ENCODE data around the gene NCF4.

NCF4 gene

DNA sequence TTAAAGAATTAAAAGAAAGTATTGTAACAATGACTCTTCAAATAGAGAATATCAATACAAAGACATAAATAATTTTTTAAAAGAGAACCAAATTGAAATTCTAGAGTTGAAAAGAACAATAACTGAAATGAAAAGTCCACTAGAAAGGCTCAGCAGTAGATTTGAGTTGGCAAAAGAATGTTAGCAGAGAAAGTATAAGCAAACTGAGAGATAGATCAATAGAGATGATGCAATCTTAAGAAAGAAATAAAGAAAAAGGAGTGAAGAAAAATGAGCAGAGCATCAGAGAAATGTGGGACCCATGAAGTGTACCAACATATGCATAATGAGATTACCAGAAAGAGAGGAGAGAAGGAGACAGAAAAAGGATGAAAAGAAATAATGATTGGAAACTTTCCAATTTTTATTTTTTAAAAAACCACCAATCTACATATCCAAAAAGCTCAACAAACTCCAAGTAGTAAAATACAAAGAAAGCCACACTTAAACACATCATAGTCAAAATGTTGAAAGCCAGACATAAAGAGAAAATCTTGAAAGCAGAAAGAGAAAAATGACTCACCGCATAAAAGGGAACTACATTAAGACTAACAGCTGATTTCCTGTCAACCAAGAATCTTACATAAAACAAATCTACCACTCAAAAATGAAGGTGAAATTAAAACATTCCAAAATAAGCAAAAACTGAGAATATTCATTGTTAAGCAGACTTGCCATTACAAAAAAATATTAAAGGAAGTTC lies 20.9 kb downstream of the NCF4 start:
- TF ChIP-seq, protein P1, sequence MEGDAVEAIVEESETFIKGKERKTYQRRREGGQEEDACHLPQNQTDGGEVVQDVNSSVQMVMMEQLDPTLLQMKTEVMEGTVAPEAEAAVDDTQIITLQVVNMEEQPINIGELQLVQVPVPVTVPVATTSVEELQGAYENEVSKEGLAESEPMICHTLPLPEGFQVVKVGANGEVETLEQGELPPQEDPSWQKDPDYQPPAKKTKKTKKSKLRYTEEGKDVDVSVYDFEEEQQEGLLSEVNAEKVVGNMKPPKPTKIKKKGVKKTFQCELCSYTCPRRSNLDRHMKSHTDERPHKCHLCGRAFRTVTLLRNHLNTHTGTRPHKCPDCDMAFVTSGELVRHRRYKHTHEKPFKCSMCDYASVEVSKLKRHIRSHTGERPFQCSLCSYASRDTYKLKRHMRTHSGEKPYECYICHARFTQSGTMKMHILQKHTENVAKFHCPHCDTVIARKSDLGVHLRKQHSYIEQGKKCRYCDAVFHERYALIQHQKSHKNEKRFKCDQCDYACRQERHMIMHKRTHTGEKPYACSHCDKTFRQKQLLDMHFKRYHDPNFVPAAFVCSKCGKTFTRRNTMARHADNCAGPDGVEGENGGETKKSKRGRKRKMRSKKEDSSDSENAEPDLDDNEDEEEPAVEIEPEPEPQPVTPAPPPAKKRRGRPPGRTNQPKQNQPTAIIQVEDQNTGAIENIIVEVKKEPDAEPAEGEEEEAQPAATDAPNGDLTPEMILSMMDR (IDR thresholded peaks at IDR 0.05), result no peak
- H3K4me3 ChIP-seq, result no peak overlapping the region
- DNase-seq (ENCODE audit: low spot score), result no peak
- H3K27ac ChIP-seq, result no peak overlapping the region

DNA sequence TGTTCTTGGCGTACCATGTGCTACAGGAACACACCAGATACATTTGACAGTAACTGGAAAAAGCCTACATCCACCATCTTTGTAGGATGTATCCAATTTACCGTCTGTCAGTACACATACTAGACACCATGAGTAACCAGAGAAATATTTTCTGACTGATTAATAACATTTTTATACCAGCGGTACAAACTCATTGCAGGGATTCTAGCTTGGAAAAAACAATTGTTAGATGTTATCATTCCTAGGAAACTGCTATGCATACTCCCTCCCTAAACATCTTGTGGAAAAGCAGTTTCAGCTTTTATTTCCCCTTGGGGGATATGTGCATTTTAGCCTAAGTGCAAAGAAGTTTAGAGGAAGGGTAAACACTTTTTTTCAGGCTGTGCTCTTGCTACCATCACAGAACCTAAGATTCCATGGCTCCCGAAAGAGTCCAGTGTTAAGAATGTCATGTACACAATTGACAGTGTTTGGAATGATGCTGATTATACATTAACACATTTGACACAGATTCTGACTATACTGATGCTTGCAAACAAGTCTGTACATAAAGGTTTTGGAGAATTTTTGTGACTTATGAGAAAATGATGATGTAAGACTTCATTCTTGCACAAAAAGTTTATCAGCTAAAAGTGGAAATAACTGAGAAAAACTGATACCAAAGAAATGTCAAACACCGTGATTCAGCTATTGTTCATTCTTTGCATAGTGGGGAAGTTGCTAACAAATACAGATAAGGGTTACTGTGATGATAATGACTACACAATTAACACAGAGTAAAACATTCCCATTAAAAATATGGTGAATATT lies 23.7 kb downstream of the NCF4 start:
- H3K4me3 ChIP-seq, result no peak overlapping the region
- no peak overlapping the region for H3K27ac ChIP-seq
- TF ChIP-seq, protein P1 (IDR thresholded peaks at IDR 0.05), result no peak

DNA sequence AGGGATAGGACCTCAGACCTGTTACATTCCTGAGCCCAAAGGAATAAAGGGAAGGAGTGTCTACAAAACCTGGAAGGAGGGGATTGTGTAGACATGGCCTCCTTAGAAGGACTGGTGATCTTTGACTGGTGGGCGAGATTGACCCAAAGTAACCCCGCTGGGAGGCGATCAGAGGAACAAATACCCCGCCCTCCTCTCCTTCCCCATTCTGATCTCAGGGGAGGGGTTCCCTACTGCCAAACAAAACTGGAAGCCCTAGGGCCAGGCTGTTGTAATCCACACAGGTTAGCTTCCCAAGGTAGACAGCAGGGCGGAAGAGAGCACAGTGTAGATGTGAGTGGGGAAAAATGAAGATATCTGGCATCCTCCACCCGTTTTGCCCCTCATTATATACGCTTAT lies 24.7 kb downstream of the NCF4 start:
- Histone ChIP-seq H3K27ac (no peak overlapping the region), H3K4me3 (no peak overlapping the region)
- TF ChIP-seq, protein P1 (IDR thresholded peaks at IDR 0.05), result no peak
- no peak for DNase-seq (ENCODE audit: low spot score)

More for the DNA sequence above, 23.7 kb downstream of the NCF4 start:
- DNase-seq (ENCODE audit: low spot score), result no peak

DNA sequence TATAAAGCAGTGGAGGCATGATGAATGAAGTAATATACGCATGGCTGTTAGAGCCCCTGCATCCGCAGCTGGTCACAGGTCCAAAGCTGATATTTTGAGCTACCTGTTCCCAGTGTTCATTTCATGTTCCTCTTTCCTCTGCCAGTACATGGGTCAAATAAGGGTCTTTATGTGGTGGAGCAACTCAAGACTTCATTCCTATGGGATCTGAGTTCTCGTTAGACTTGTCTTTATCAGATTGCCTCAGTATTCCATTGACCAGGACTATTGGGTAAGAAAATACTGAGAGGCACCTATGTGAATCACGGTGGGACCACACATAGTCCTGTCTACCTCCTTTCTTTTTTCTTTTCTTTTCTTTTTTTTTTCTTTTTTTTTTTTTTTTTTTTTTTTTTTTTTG lies 25.2 kb downstream of the NCF4 start:
- H3K4me3 ChIP-seq, result no peak overlapping the region
- DNase-seq (ENCODE audit: low spot score), result no peak
- TF ChIP-seq, protein P1 (IDR thresholded peaks at IDR 0.05), result no peak
- H3K27ac ChIP-seq, result no peak overlapping the region

DNA sequence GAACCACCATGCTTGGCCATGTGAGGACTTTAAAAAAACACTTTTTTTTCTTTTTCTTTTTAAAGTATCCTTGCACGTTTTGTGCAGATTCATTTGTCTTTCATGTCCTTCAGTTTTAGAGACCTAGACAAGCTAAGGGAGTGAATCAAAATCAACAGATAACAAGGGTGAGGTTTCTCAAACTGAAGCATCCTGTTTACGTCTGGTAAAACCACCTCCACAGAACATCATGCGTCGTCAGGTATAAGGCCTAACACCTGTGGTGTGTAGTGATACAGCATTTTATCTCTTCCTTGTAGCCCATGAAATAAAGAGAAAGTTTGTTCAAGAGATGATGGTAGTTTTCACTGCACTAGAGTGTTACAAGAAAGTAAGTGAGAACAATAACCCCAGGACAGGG lies 26.4 kb downstream of the NCF4 start:
- DNase-seq (ENCODE audit: low spot score), result no peak
- Histone ChIP-seq H3K27ac (no peak overlapping the region), H3K4me3 (no peak overlapping the region)
- TF ChIP-seq, protein P1 (IDR thresholded peaks at IDR 0.05), result no peak

DNA sequence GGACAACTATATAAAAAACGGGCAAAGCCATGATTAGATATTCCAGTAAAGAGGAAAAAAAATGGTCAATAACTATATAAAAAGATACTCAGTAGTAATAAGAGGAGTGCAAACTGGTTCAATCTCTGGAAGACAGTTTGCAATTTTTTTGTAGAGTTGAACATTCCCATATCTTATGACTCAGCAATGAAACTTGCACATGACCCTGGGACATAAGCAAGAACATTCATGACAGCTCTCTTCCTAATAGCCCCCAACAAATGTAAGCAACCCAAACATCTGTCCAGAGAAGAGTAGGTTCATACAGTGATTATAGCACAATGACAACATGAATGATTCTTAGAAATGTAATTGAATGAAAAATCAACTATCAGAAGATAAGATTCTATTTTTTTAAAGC lies 30.8 kb downstream of the NCF4 start:
- no peak for DNase-seq (ENCODE audit: low spot score)
- H3K4me3 ChIP-seq, result no peak overlapping the region
- TF ChIP-seq, protein P1 (IDR thresholded peaks at IDR 0.05), result no peak
- H3K27ac ChIP-seq, result no peak overlapping the region

Measured in coronary artery (tissue), 2 donors.